NCI-H2196 (cell line): Measurements from ENCODE around the gene TSEN34.

Experiments
- DNase-seq: peaks from one replicate; lab custom pipeline; 2025; ENCODE audit not compliant: unreplicated experiment; lab: John Stamatoyannopoulos, UW

TSEN34 gene

DNA sequence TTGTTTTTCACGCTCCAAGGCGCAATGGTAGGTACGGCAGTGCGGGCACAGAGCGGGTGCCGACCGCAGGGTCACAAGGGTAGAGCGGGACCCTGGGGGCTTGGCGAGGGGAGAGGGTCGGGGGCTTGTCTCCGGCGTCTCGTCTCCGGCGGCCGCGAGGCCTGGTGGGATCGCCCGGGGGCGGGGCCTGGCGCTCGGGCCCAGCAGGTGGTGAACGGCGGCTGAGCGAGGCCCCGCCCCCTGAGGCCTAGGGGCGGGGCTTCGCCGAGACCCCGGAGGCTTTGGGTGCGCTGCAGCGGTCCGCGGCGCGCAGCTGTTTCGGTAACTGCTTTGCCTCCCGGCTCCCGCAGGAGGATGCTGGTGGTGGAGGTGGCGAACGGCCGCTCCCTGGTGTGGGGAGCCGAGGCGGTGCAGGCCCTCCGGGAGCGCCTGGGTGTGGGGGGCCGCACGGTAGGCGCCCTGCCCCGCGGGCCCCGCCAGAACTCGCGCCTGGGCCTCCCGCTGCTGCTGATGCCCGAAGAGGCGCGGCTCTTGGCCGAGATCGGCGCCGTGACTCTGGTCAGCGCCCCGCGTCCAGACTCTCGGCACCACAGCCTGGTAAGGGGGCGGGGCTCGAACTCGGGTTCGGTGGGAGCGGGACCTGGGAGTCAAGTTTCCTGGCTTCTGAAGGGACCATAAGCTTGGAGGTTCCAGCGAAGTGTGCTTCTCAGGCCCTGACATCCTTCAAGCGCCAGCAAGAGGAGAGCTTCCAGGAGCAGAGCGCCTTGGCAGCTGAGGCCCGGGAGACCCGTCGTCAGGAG is at the start of gene TSEN34:
Gene TSEN34 (plus strand): TSS at position 298 of the 800 bp plus-strand sequence. CDS start 57 bp downstream, at position 355.
- peak; percentile 87 for DNase-seq

DNA sequence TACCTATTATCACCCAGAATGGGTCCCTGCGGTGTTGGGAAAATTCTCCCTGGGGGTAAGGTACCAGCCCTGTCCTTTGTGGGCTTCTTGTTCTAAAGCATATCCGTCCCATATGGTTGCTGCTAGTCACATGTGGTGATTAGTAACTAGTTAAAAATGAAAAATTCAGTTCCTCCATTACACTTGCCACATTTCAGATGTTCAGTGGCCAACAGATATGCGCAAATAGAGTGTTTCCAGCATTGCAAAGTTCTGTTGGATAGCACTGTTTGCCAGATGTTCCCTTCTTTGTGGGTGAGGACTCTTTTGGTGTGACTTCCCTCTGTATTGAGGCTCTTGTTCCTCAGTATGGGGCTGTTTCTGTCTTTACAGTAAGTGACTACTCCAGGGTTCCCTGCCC is 49.8 kb upstream of the TSEN34 start:
- no peak for DNase-seq

GRCh38 chr19:54142166-54142780 is 48.8 kb upstream of the TSEN34 start:
- DNase-seq = no peak

GRCh38 chr19:54145541-54146158 is 45.5 kb upstream of the TSEN34 start:
- no peak for DNase-seq

DNA sequence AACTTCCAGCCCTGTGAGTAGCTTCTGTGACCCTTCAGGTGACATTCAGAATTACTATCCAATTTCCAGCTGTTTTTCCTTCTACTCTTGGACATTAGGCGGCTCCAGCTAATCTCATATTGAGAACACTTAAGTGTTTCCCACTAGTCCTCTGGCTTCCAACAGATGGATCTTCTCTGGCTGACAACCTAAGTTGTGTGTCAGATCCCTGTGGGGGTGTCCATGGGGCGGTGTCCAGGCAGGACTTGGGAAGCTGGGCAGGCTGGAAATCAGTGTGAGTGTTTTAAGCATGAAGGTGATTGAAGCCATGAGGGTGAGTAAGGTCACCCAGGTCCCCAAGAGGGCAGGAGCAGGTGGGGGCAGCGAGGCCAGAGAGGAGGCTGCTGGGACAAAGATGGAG is 43.4 kb upstream of the TSEN34 start:
- DNase-seq = no peak

- DNase-seq = no peak
These were observed 43.0 kb upstream of the TSEN34 start for GRCh38 chr19:54148158-54148557.

GRCh38 chr19:54149021-54149812 is 41.9 kb upstream of the TSEN34 start:
- DNase-seq = no peak

DNA sequence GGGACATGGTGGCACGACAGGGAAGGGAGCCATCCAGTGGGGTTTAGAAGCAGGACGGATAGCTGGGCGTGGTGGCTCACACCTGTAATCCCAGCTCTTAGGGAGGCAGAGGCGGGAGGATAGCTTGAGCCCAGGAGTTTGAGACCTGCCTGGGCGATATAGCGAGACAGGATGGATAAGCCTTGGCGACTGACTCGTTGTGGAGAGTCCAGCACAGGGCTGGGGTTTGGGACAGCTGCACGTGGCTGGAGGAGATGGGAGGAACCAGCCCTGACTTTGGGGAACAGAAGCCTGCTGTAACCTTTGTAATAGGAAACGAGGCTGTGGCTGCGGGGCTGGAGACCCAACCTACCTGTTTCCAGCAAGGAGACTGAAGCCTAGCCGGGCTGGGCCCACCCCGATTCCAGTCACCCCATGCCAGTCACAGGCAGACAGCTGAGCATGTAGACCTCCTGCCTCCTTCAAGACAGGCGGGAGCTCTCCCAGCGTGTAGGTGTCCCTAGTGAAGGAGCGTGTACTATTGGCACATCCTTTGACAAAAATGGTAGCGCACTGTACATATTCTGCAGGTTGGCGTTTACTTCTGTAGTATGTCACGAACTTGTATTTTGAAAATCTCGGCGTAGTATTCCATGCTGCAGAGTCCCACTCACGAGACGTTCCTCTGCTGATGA is 39.6 kb upstream of the TSEN34 start:
- no peak for DNase-seq

DNA sequence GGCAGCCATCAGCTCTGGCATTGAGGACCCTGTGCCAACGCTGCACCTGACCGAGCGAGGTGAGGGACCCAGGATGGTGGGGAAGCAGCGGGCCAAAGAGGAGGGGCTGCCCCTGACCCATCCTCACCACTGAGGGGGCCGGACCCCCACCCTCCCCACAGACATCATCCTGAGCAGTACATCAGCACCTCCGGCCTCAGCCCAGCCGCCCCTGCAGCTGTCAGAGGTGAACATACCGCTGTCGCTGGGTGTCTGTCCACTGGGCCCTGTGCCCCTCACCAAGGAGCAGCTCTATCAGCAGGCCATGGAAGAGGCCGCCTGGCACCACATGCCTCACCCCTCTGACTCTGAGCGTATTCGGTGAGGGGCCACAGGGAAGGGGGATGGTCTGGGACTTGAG is 38.8 kb upstream of the TSEN34 start:
- DNase-seq = no peak

DNA sequence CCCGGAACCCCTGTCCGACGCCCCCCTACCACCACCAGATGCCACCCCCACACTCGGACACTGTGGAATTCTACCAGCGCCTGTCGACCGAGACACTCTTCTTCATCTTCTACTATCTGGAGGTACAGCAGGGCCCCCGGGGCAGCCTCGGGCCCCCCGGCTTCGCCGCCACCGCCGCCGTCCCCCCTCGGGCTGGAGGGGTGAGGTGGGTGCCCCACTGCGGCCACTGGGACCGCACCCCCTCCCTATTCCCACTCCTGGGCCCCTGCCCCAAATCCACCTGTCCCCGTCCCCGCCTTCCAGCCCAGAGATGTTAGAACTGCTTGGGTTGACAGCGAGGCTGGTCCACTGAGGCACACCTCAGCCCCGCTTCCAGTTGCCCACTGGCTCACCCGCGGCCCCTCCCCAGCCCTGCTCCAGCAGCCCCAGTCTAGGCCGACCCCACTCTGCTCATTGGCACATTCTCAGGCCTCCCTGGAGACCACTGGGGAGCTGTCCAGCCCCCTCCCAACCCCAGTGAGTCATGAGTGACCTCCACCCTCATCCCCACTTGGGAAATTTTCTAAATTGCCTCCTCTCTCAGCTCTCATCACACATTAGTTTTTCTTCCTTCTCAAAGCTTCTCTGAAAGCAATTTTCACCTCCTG is 38.1 kb upstream of the TSEN34 start:
- no peak for DNase-seq

DNA sequence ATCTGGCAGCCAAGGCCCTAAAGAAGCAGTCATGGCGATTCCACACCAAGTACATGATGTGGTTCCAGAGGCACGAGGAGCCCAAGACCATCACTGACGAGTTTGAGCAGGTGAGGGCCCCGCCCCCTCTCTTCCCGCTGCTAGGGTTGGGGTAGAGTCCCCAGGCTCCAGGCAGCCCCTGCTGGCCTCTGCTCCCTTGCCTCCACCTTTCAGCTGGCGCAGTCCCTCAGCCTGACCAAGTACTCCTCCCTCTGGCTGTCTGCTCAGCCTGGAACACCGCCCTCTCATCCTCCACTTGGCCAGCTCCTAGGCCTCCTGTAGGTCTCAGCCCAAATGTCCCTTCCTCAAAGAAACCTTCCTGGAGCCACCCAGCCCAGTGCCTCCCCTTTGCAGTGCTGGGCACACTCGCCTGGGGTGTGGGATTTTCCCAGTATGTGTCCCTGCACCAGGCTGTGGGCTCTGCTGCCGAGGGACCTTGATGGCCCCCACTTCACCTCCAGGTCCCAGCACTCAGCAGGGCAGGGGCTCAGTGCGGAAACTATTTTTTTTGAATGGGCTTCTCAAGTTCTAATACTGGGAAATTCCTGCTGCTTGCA is 37.3 kb upstream of the TSEN34 start:
- no peak for DNase-seq

DNA sequence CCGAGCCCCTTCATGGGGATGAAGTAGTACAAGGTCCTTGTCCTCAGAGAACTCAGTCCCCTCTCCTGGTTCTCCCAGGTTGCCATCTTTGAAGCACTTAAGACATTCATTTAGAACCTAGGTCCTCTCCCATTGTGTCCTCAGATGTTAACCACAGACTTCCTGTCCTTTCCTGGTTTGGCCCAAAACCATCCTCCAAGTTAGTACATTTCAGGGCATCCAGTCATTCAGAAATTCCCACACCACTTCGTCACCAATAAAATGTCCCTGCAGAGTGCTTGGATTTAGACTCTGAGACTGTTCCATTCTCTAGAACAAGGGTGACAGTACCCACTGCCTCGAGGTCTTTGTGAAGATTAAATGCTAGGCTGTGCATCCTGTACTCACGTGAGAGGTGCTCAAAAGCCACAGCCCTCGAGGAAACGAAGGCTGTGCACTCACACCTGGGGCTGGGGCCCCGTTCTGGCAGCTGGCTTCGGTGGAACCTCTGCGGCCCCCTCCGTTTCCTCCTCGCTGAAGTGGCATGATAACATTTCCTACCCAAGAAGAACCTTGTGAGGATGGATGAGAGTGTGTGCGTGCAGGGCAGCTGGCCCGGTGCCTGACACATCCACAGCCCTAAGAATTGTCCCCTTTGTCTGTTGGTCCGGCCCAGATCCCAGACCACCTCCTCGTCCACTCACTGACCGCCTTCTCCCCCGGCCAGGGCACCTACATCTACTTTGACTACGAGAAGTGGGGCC is 36.3 kb upstream of the TSEN34 start:
- DNase-seq = no peak

- no peak for DNase-seq
These were observed 35.4 kb upstream of the TSEN34 start for GRCh38 chr19:54155694-54156093.

GRCh38 chr19:54156490-54156889 is 34.6 kb upstream of the TSEN34 start:
- DNase-seq = no peak

- DNase-seq = no peak
These were observed 34.2 kb upstream of the TSEN34 start for GRCh38 chr19:54156953-54157352.

GRCh38 chr19:54158812-54159351 is 32.2 kb upstream of the TSEN34 start:
- DNase-seq = no peak

DNA sequence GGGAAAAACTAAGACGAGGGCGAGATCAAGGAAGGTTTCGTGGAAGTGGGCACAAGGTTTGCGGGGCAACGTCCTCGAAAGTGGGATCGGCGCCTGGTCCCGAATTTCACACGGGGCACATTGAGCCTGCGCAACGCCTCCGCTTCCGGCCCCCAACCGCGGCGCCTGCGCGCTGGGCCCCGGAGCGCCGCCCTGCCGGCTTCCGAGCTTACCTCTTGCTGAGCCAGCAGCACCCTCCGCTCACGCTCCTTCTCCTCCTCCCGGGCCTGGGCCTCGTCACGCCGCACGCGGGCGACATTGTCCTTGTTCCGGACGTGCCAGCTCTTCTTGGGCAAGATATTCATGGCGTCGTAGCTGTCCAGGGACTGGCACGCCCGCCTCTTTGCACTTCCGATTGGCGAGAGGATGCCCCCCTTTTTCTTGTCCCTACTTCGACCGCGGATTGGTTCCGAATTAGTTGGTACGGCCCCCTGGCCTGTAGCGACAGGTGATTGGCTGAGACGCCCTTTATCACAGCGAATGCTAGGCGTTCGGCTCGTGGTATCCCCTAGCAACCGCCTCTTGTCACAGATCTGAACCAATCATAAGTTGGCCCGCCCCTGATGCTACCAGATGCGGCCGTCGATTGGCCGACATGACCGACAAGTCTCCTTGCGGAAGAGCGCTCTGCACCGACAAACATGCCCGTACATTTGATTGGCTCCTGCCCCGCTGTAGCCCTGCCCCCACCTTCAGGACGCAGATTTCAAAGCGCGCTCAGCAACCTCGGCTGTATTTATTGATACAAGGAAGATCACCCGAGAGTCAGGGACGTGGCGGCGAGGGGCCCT is 31.5 kb upstream of the TSEN34 start, which contains the start of gene LENG1:
Gene LENG1 (minus strand): TSS at position 370 of the 830 bp plus-strand sequence. CDS start 26 bp downstream, at position 344.
- DNase-seq = peak; percentile 99
